T-helper 1 cell (primary cell): Measurements from ENCODE around the gene EDARADD.
"Not testable (repeated sequence)": the region's sequence is repeated elsewhere in the genome, so short reads cannot be mapped to it uniquely, and the experiment has no call there.

Source experiments
- DNase-seq, 5 donors: peaks; one replicate each; pipeline ENCODE4 v3.0.0-alpha.2; 2012 to 2020

EDARADD gene

GRCh38 chr1:236489710-236490377 lies 95.8 kb downstream of the EDARADD start:
- no peak for DNase-seq

GRCh38 chr1:236491469-236492136 lies 97.5 kb downstream of the EDARADD start:
- no peak for DNase-seq

GRCh38 chr1:236492378-236492777 lies 98.3 kb downstream of the EDARADD start:
- DNase-seq: no peak

GRCh38 chr1:236494082-236494481 lies 100.0 kb downstream of the EDARADD start:
- DNase-seq: no peak

- DNase-seq: no peak
Observed at GRCh38 chr1:236494586-236495466, 100.7 kb downstream of the EDARADD start.

- DNase-seq: no peak
Observed at GRCh38 chr1:236495467-236496112, 101.5 kb downstream of the EDARADD start.

GRCh38 chr1:236497908-236498307 lies 103.8 kb downstream of the EDARADD start:
- no peak for DNase-seq

GRCh38 chr1:236501093-236501492 lies 107.0 kb downstream of the EDARADD start:
- no peak for DNase-seq

- DNase-seq: no peak
Observed at GRCh38 chr1:236502579-236502971, 108.5 kb downstream of the EDARADD start.

- no peak for DNase-seq
Observed at GRCh38 chr1:236502972-236503639, 109.0 kb downstream of the EDARADD start.

GRCh38 chr1:236504338-236504737 lies 110.3 kb downstream of the EDARADD start:
- not testable (repeated sequence) for DNase-seq

- no peak for DNase-seq
Observed at GRCh38 chr1:236507022-236507700, 113.1 kb downstream of the EDARADD start.

GRCh38 chr1:236508593-236509027 lies 114.5 kb downstream of the EDARADD start:
- DNase-seq: peak in 1 of 5 donors; percentile 61

GRCh38 chr1:236509203-236509602 lies 115.1 kb downstream of the EDARADD start:
- no peak for DNase-seq

GRCh38 chr1:236509647-236510401 lies 115.7 kb downstream of the EDARADD start:
- no peak for DNase-seq

GRCh38 chr1:236511735-236512418 lies 117.8 kb downstream of the EDARADD start:
- no peak for DNase-seq

- DNase-seq: no peak
Observed at GRCh38 chr1:236514703-236515442, 120.8 kb downstream of the EDARADD start.

GRCh38 chr1:236515443-236515958 lies 121.4 kb downstream of the EDARADD start:
- DNase-seq: no peak
